NCI-H2081 treated with DMSO at 0.1 percent for 48 hours (cell line): ENCODE data around the gene DES.
A peak's percentile ranks its signal among the peaks of the same experiment; 100 is the strongest.
"Not testable (repeated sequence)": the region's sequence is repeated elsewhere in the genome, so short reads cannot be mapped to it uniquely, and the experiment has no call there.

ENCODE experiments used
- DNase-seq: peaks from one replicate; lab custom pipeline; 2025; lab: John Stamatoyannopoulos, UW

The DES gene

GRCh38 chr2:219418155-219419011 lies at the start of gene DES:
Gene DES, plus strand, starts transcription at chr2:219418377. Its CDS starts 86 bp downstream, at chr2:219418463.
- no peak for DNase-seq

GRCh38 chr2:219368690-219369191 lies 49.4 kb upstream of the DES start:
- DNase-seq = no peak

GRCh38 chr2:219369447-219369861 lies 48.7 kb upstream of the DES start:
- DNase-seq = no peak

GRCh38 chr2:219378163-219378851 lies 39.9 kb upstream of the DES start:
- DNase-seq = no peak

- DNase-seq = no peak
Measured at GRCh38 chr2:219380926-219381325, 37.3 kb upstream of the DES start.

- DNase-seq = no peak
Measured at GRCh38 chr2:219381448-219381847, 36.7 kb upstream of the DES start.

GRCh38 chr2:219384083-219384713 lies 34.0 kb upstream of the DES start:
- no peak for DNase-seq

- no peak for DNase-seq
Measured at GRCh38 chr2:219384859-219385258, 33.3 kb upstream of the DES start.

- no peak for DNase-seq
Measured at GRCh38 chr2:219385958-219386520, 32.1 kb upstream of the DES start.

GRCh38 chr2:219386532-219387280 lies 31.5 kb upstream of the DES start:
- no peak for DNase-seq

- DNase-seq = peak; percentile 62
Measured at GRCh38 chr2:219387306-219388120, 30.7 kb upstream of the DES start, which contains the start of gene DNPEP. Gene DNPEP, minus strand, starts transcription at chr2:219387912. Its CDS starts 118 bp downstream, at chr2:219387794.

- DNase-seq = peak; percentile 77
Measured at GRCh38 chr2:219388121-219388906, 29.9 kb upstream of the DES start.

- DNase-seq = no peak
Measured at GRCh38 chr2:219388907-219389156, 29.3 kb upstream of the DES start.

- no peak for DNase-seq
Measured at GRCh38 chr2:219392754-219393153, 25.4 kb upstream of the DES start.

- not testable (repeated sequence) for DNase-seq
Measured at GRCh38 chr2:219395056-219395455, 23.1 kb upstream of the DES start.

GRCh38 chr2:219395609-219396008 lies 22.6 kb upstream of the DES start:
- DNase-seq = no peak

- no peak for DNase-seq
Measured at GRCh38 chr2:219396863-219397457, 21.2 kb upstream of the DES start.

GRCh38 chr2:219398721-219399363 lies 19.3 kb upstream of the DES start:
- peak; percentile 84 for DNase-seq
